Activated CD4-positive, alpha-beta T cell treated with anti-CD3 and anti-CD28 coated beads for 1 hour (primary cell): ENCODE data around the gene PRSS33.

Experiments used
- DNase-seq: peaks from one replicate; pipeline ENCODE4 v3.0.0-alpha.2; 2020

PRSS33 gene

GRCh38 chr16:2776500-2777139, 10.7 kb downstream of the PRSS33 start:
- no peak for DNase-seq

- DNase-seq, result no peak
These were observed 11.4 kb downstream of the PRSS33 start for GRCh38 chr16:2775765-2776499.

- no peak for DNase-seq
These were observed 12.1 kb downstream of the PRSS33 start for GRCh38 chr16:2775131-2775716.

GRCh38 chr16:2774161-2774891, 13.0 kb downstream of the PRSS33 start:
- no peak for DNase-seq

- DNase-seq, result no peak
These were observed 14.0 kb downstream of the PRSS33 start for GRCh38 chr16:2773188-2773968.

GRCh38 chr16:2771496-2772402, 15.6 kb downstream of the PRSS33 start:
- DNase-seq, result no peak

- no peak for DNase-seq
These were observed 17.1 kb downstream of the PRSS33 start for GRCh38 chr16:2770057-2770951.

GRCh38 chr16:2769675-2770056, 17.7 kb downstream of the PRSS33 start:
- DNase-seq, result no peak

GRCh38 chr16:2769100-2769529, 18.2 kb downstream of the PRSS33 start:
- DNase-seq, result no peak

GRCh38 chr16:2768403-2769089, 18.8 kb downstream of the PRSS33 start:
- DNase-seq, result no peak

- DNase-seq, result no peak
These were observed 19.5 kb downstream of the PRSS33 start for GRCh38 chr16:2767891-2768290.

GRCh38 chr16:2767140-2767731, 20.1 kb downstream of the PRSS33 start:
- no peak for DNase-seq

- DNase-seq, result no peak
These were observed 20.8 kb downstream of the PRSS33 start for GRCh38 chr16:2766430-2767139.

GRCh38 chr16:2765462-2766404, 21.6 kb downstream of the PRSS33 start:
- no peak for DNase-seq

- DNase-seq, result no peak
These were observed 22.6 kb downstream of the PRSS33 start for GRCh38 chr16:2764718-2765117.

- no peak for DNase-seq
These were observed 24.2 kb downstream of the PRSS33 start for GRCh38 chr16:2763173-2763572.

GRCh38 chr16:2762711-2763110, 24.6 kb downstream of the PRSS33 start:
- DNase-seq, result no peak
